NCI-H345 treated with DMSO at 0.1 percent for 48 hours (cell line): Measurements from ENCODE around the gene ARHGAP22.

Source experiments
- DNase-seq: peaks from one replicate; lab custom pipeline; 2025; ENCODE audit not compliant: unreplicated experiment; lab: John Stamatoyannopoulos, UW

ARHGAP22 gene

GRCh38 chr10:48590945-48591344, 13.9 kb downstream of the ARHGAP22 start:
- DNase-seq: no peak

GRCh38 chr10:48589266-48589665, 15.6 kb downstream of the ARHGAP22 start:
- no peak for DNase-seq

DNA sequence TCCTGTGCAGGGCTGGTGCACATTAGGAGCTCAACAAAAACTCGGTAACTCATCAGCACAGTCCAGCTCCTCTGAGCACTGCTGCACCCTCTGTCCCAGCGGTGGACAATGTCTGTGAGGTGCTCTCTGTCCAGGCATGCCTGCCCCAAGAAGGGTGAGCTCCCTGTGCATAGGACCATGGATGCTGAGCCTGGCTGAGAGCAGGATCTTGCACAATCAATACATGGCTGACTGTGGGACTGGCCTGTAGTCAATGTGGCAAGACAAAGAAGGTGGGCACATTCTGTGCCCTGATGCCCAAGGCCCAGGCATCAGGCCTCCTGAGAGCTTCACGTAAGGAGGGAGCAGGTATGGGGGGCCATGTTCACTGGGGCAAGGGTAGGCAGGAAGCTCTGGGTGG, 17.1 kb downstream of the ARHGAP22 start:
- no peak for DNase-seq

DNA sequence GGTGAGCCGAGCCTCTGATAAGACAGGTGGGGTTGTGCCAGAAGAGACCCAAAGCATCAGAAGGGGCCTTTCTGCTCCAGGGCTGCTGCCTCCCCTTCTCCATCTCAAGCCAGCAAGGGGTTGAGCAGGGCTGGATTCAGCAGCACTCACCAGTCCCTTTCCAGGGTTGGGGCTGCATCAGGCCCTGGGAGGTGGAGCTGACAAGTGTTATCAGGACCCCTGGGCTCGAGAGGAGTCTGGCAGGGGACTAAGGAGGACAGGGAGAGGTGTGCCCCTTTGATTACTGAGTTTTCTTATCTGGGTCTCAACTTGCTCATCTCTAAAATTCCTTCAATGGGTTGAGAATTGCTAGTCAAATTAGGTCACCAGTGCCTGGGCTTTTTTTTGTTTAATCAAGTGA, 17.8 kb downstream of the ARHGAP22 start:
- no peak for DNase-seq

GRCh38 chr10:48582970-48583369, 21.9 kb downstream of the ARHGAP22 start:
- DNase-seq: no peak

DNA sequence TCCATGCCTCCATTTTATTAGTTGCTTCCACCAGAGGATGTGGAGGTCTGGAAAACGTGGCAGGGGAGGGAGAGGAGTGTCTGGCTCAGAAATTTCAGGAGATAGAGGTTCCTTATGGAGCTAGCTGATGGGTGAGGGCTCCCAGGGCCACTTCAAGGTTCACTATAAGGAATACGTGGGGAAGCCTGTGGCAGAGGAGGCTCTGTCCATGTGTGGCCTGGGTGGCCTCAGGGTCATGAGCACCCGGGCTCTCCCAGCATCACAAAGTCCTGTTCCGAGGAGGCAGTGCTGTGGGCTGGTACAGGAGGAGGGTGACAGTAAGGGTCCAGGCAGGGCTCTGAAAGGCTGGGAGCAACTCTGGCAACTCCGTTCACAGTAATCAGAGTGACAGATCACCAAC, 24.6 kb downstream of the ARHGAP22 start:
- DNase-seq: no peak

GRCh38 chr10:48579251-48579960, 25.5 kb downstream of the ARHGAP22 start:
- no peak for DNase-seq

GRCh38 chr10:48577158-48577557, 27.7 kb downstream of the ARHGAP22 start:
- no peak for DNase-seq

DNA sequence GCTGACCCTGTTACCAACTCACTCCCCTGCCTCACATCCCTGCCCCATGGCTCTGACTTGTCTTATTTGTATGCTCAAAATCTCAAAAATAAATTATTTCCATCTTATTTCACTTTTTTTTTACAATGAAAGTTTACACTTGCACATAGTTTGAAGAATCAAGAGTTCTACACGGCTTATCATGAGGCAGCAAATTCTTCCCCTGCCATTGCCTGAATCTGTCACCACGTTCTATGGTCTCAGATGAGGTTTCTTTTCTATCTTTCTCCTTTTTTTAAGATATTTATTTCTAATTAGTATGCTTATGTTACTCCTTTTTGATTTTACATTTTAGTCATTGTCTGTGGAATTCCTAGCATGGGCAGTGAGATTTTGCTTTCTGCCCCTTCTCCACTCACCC, 28.4 kb downstream of the ARHGAP22 start:
- DNase-seq: no peak

GRCh38 chr10:48575901-48576300, 29.0 kb downstream of the ARHGAP22 start:
- DNase-seq: no peak

DNA sequence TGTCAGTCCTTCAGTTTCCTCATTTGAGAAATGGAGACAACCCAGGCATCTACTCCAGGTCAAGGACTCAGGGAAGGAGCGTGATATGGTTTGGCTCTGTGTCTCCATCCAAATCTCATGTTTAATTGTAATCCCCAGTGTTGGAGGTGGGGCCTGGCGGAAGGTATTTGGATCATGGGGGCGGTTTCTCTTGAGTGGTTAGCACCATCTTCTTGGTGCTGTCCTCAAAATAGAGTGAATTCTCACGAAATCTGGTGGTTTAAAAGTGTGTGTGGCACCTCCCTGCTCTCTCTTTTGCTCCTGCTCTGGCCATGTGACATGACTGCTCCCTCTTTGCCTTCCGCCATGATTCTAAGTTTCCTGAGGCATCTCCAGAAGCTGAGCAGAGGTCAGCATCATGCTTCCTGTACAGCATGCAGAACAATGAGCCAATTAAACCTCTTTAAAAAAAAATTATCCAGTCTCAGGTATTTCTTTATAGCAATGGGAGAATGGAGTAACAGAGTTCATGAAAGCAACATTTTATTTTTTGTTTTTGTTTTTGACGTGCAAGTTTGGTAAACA, 30.0 kb downstream of the ARHGAP22 start:
- DNase-seq: no peak

- DNase-seq: no peak
Measured at GRCh38 chr10:48574322-48574796, 30.5 kb downstream of the ARHGAP22 start.

DNA sequence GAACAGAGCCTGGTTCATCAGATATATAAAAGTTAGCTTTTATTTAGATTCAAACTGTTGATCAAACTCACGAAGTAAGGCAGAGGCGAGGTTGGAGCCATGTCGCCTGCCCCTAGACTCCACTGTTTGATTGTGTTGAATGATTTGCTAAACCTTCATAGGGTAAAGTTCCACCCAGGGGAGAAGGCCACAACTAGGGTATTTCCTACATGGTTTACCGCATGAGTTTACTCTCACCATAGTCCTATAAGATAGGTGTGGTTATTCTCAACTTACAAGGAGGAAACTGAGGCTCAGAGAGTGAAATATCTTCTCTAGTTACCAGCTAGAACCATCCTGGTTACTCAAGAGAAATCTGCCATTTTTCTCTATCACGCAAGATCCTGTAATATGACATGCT, 31.8 kb downstream of the ARHGAP22 start:
- DNase-seq: no peak

GRCh38 chr10:48572414-48572813, 32.5 kb downstream of the ARHGAP22 start:
- no peak for DNase-seq

- no peak for DNase-seq
Measured at GRCh38 chr10:48568546-48568945, 36.3 kb downstream of the ARHGAP22 start.

DNA sequence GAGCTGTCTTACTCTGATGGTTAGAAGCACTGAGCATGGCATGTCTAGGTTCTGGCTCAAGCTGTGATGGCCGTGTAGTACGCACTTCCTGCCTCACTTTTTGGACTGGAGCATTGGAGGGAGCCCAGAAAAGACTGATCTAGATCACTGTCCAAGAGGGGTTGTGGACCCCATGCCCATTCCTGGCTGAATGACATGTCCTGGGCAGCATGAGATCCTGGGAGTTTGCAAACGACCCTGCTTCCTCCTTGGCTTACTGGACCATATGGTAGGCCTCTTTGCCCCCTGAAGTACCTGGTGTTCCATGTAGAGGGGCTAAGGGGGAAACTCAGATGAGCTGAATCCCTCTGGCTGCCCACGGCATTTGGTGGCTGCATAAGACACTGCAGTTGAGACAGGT, 36.7 kb downstream of the ARHGAP22 start:
- DNase-seq: no peak

DNA sequence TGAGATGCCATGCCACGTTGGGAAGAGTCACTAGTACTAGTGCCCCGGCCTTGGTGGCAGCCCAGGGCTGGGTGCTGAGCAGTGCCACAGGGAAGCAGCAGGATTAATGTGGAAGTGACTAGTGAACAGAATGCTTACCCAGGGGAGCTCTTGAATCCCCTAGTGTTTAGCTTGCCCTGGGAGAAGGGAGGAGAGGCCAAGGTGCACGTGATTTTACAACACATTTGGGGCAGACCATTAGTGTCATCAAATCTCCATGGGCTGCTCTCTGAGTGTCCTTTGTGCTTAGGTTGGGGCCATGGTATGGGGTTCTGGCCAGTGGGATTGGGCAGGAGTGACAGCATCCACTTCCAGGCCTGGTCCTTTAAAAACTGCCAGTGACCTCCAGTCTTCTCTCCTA, 37.5 kb downstream of the ARHGAP22 start:
- DNase-seq: no peak

DNA sequence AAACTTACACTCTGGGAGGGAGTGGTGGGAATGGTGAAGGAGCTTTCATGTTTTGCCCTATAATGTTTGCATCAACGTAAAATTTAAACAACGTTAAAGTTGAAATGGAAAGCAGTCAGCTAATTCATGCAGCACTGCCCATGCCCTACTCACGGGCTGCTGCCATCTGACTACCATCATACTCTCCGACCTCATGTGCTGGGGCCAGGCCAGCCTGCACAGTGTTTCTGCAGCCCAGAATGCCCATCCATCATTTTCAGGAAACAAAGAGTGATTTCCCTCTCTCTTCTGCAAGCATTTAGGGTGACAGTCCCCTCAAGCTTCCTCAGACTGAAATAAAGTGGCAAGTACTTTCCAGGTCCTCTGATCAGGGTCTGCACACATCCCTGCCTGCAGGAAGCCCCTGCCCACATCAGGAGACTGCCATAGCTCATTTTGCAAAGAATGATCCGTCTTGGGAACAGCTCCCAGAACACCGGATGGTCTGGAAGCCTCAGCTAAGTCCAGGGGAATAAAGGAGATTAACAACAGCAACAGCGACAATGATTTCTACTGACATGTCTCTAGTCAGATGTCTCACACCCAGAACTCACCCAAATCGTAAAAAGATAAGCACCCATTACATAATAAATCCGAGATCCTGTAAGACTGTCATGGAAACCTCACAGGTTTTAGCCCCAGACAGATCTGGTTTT, 40.3 kb downstream of the ARHGAP22 start:
- no peak for DNase-seq

DNA sequence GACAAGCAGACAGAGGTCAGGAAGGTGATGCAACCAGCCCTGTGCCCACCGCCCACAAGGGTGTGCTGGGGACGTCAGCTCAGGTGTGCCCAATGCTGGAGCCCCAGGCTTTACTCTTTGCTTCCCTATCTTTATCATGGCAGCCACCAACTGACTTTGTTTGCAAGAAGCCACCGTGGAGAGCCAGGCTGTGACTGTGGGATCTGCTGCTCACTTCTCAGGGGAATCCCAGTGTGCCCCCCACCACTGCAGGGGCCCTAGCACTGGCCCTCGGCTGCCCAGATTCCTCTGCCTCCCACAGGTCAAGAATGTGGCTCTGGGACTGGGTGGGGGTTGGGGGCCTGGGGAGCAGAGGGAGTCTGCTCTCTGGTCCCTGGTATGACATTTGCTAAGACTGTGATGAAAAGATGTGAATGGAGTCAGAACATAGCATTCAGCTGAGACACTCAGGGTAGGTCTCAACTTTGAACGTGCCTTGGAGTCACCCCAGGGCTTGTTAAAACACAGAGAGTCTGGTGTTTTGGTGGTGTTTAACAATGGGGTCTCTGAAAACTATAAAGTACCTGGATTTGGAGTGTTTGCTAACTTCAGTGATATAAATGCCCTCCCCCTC, 47.3 kb downstream of the ARHGAP22 start:
- no peak for DNase-seq

DNA sequence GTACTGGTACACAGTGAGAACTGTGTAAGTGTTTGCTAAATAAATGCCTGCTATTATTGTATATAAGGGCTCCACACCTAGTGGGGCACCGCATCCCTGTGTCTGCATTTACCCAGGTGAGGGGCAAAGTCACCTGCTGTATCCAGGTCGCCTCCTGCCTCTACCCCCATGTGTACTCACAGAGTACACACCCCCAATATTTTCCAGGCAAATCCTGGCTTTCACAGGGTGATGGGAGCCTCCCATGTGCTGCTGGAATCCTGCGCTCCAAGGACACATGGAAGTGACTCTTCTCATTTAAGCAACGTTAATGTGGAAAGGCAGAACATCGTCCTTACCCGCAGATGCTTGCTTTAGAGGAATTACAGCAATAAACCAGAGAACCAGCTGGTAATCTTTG, 48.2 kb downstream of the ARHGAP22 start:
- no peak for DNase-seq

- DNase-seq: no peak
Measured at GRCh38 chr10:48556065-48556464, 48.8 kb downstream of the ARHGAP22 start.
